CD4-positive, alpha-beta T cell treated with Interleukin-2 at 100 ng/mL for 4 hours (primary cell): ENCODE results near the gene VCL.
"Not testable (repeated sequence)": the region's sequence is repeated elsewhere in the genome, so short reads cannot be mapped to it uniquely, and the experiment has no call there.

Experiments
- DNase-seq: peaks from one replicate; pipeline ENCODE4 v3.0.0-alpha.2; 2020; ENCODE audit warnings: low spot score

VCL gene

GRCh38 chr10:73971636-73972354, 26.1 kb upstream of the VCL start:
- DNase-seq, result no peak

DNA sequence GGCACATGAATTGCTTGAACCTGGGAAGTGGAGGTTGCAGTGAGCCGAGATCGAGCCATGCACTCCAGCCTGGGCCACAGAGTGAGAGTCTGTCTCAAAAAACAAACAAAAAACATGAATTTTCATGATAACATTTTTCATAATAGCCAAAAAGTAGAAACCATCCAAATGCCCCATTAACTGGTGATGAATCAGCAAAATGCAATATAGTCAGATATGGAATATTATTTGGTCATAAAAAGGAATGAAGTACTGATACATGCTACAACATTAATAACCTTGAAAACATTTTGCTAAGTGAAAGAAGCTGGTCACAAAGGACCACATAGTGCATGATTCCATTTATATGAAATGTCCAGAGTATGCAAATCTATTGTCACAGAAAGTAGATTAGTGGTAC, 24.5 kb upstream of the VCL start:
- no peak for DNase-seq

GRCh38 chr10:73974309-73974946, 23.5 kb upstream of the VCL start:
- DNase-seq, result peak; percentile 27

GRCh38 chr10:73975388-73975787, 22.5 kb upstream of the VCL start:
- no peak for DNase-seq

DNA sequence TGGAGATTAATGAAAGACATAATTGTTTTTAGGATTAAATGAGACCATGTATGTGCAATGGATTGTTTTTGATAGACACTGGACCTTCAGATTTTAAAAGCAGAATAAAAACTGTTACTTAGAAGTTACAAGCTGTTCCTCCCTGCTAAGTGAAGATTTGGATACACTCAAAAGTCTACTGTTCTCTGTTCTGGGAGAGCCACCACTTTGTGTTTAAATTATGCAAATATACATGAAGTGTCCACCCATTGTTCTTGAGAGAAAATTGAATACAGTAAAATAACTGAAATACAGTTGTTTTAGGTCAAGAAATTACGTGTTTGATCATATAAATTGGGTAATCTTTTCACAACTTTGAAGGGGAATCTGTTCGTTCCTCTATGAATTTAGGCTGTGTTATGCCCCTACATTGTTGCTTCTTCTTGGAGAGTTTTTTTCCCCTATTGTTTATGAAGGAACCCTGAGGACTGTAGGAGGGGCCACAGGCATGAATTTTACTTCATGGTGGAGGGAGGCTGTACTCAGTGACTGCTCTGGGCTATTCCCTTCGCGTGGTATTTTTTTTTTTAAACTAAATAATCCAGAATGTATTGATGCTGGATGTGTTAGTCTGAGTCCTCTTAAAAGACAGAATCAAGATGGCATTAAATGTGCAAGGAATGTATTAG, 18.6 kb upstream of the VCL start:
- DNase-seq, result no peak

- DNase-seq, result no peak
Measured at GRCh38 chr10:73979809-73980433, 18.0 kb upstream of the VCL start.

GRCh38 chr10:73981812-73982211, 16.1 kb upstream of the VCL start:
- DNase-seq, result no peak

DNA sequence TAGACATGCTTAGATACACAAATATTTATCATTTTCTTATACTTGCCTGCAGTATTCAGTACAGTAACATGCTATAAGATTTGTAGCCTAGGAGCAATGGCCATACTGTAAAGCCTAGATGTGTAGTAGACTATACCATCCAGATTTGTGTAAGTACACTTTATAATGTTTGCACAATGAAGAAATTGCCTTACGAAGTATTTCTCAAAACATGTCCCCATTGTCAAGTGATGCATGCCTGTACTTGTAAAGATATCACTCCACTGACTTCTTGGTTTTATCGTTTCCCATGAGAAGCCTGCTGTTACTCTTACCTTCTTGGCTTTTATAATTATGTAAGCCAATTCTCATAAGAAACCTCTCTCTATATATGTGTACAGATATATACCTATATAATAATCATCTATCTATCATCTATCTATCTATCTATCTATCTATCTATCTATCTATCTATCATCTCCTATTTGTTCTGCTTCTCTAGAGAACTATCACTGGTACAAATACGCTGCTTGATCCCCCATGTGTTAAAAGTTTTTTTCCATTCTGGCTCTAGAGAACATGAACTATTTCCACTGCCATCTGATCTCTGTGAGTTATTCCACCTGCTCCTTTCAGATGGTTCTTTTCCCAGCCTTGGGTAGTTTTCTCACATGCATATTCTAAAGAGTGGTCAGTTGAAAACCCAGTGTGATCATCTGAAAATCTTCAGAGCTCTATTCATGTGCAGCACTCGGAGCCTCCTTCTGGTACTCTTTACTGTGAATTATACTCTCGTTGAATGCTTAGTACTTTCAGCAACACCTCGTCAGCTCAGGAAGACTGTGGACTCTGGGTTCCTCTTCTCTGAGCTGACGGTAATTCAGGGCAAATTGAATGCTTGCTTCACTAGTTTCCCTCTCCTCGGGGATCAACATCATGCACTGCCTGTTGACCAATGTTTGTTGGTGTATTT, 14.5 kb upstream of the VCL start:
- DNase-seq, result no peak

GRCh38 chr10:73989594-73990150, 8.2 kb upstream of the VCL start:
- DNase-seq, result no peak

- DNase-seq, result no peak
Measured at GRCh38 chr10:73991203-73991883, 6.6 kb upstream of the VCL start.

DNA sequence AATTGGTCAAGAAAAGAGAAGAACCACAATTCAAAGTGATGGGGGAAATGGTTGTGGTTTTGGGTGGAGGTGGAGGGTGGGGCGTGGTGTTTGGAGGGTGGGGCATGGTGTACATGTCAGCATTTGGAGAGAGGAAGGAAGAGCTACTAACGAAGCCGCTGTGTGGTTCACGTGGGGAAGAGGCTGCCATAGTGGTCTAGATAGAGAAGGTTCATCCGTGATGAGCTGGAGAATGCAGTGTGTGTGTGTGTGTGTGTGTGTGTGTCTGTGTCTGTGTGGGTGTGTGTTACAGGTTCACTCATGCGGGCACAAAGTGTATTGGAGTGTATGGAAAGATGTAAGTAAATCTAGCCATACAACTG, 6.1 kb upstream of the VCL start:
- DNase-seq, result peak; percentile 88

DNA sequence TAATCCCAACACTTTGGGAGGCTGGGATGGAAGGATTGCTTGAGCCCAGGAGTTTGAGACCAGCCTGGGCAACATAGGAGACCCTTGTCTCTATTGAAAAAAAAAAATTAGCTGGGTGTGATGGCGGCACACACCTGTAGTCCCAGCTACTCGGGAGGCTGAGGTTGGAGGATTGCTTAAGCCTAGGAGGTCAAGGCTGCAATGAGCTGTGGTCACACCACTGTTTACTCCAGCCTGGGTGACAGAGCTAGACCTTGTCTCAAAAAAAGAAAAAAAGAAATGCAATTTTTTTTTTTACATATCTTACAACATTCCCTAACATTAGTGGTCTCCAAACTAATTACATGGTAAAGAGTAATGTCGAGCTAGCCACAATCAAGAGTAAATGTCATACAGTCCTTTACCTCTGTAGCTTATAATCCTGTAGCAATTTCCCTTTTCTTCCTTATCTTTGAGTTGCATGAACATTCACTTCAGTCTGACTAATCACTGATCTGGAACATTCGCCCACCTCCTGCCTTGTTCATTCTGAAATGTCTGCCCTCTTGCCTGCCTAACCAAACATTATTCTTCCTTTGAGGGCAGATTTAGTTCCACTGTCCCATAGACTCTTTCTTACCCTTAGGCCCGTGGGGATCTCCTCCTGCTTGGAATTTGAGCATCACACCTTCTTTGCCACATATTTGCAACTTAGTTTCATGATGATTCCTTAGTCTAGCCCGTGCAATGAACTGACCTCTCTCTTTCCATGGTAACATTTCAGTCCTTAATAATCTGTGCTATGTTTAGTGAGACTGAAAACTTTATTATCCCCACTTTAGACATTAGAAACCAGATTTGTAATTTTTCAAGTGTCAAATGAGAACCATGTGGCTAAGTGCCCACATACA, 4.8 kb upstream of the VCL start:
- DNase-seq, result no peak

GRCh38 chr10:73995035-73995358, 2.9 kb upstream of the VCL start:
- DNase-seq, result no peak

GRCh38 chr10:73997461-73997786, 492 bp upstream of the VCL start:
- DNase-seq, result peak; percentile 57

- no peak for DNase-seq
Measured at GRCh38 chr10:73998623-73998928, 660 bp downstream of the VCL start.

GRCh38 chr10:73998929-73999691, 1.2 kb downstream of the VCL start:
- DNase-seq, result peak; percentile 17

DNA sequence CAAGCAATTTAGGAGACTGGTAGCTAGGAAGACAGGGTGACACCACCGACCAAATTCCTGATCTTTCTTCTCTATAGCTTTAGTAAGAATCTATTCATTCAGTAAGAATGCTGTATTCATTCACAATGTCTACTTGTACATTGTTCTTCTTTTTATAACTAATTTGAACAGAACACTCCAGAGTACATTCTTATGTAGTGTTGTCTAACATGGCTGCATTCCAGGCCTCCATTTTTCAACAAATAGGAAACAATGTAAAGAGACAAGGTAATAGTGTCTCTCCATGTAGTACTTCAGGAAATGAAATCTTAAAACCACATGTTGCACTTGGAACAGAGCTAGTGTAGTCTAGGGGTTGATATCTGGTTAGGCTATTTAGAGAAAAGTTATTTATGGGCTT, 1.8 kb downstream of the VCL start:
- no peak for DNase-seq

DNA sequence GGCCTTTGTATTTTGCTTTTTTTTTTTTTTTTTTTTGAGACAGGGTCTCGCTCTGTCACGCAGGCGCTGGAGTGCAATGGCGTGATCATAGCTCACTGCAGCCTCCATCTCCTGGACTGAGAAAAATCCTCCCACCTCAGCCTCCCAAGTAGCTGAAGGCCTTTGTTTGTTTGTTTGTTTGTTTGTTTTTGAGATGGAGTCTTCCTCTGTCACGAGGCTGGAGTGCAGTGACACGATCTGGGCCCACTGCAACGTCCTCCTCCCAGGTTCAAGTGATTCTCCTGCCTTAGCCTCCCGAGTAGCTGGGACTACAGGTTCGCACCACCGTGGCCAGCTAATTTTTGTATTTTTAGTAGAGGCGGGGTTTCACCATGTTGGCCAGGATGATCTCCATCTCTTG, 2.3 kb downstream of the VCL start:
- DNase-seq, result not testable (repeated sequence)

- no peak for DNase-seq
Measured at GRCh38 chr10:74000892-74001669, 3.2 kb downstream of the VCL start.
